ENCODE data around the gene SYNGR4. TPM values are rescaled to one million over a fixed set of nuclear protein-coding genes. Genes with fewer than 3 reads are reported as not detected.

Gene SYNGR4
- total RNA-seq, 1 donor from 2014 or later, result not detected

DNA sequence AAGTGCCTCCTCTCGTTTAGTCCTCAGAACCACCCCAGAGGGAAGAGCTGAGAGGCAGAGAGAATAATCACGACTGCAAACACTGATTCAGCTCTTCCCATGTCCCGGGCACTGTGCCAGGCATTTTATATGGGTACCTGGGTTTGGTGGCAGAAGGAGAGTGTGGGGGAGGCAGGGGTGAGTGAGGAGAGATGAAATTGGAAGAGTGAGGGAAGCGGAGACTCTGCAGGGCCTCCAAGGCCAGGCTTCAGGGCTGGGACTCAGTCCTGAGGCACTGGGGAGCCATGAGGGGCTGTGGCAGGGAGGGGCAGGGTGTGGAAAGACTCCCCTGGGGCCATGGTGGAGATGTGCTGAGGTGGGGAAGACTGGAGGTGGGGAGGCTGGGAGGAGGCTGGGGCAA lies 8.7 kb downstream of the SYNGR4 start:
- Mint-ChIP-seq H3K4me1 (ENCODE audit: unreplicated experiment) (peaks cover 5% of the 10 kb centered on the region), H3K27me3 (ENCODE audit: unreplicated experiment) (no peaks in the 10 kb centered on the region), H3K27ac (ENCODE audit: unreplicated experiment) (peak overlapping the region; percentile 43), H3K4me3 (ENCODE audit: unreplicated experiment) (no peak overlapping the region), H3K9me3 (ENCODE audit: unreplicated experiment) (no peaks in the 10 kb centered on the region), H3K36me3 (ENCODE audit: unreplicated experiment) (no peaks in the 10 kb centered on the region)
- TF ChIP-seq, protein P1, sequence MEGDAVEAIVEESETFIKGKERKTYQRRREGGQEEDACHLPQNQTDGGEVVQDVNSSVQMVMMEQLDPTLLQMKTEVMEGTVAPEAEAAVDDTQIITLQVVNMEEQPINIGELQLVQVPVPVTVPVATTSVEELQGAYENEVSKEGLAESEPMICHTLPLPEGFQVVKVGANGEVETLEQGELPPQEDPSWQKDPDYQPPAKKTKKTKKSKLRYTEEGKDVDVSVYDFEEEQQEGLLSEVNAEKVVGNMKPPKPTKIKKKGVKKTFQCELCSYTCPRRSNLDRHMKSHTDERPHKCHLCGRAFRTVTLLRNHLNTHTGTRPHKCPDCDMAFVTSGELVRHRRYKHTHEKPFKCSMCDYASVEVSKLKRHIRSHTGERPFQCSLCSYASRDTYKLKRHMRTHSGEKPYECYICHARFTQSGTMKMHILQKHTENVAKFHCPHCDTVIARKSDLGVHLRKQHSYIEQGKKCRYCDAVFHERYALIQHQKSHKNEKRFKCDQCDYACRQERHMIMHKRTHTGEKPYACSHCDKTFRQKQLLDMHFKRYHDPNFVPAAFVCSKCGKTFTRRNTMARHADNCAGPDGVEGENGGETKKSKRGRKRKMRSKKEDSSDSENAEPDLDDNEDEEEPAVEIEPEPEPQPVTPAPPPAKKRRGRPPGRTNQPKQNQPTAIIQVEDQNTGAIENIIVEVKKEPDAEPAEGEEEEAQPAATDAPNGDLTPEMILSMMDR (IDR thresholded peaks at IDR 0.05), result no peak
- DNase-seq (ENCODE audit: extremely low spot score, unreplicated experiment), result no peak

DNA sequence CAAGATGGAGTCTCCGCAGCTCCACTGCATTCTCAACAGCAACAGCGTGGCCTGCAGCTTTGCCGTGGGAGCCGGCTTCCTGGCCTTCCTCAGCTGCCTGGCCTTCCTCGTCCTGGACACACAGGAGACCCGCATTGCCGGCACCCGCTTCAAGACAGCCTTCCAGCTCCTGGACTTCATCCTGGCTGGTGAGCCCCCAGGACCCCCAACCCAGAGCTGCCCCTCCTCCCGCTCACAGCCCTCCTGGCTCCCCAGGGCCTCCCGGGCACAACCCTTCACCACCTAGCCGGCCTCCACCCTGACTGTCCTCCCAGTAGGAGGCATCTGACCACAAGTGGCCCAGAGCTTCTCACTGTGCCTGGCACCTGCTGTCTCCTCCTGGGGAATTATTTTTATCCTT lies 9.4 kb downstream of the SYNGR4 start:
- Mint-ChIP-seq H3K36me3 (ENCODE audit: unreplicated experiment) (no peaks in the 10 kb centered on the region), H3K9me3 (ENCODE audit: unreplicated experiment) (no peaks in the 10 kb centered on the region), H3K4me1 (ENCODE audit: unreplicated experiment) (peaks cover 5% of the 10 kb centered on the region), H3K4me3 (ENCODE audit: unreplicated experiment) (no peak overlapping the region), H3K27ac (ENCODE audit: unreplicated experiment) (no peak overlapping the region), H3K27me3 (ENCODE audit: unreplicated experiment) (no peaks in the 10 kb centered on the region)
- TF ChIP-seq, protein P1 (IDR thresholded peaks at IDR 0.05), result no peak
- no peak for DNase-seq (ENCODE audit: extremely low spot score, unreplicated experiment)

DNA sequence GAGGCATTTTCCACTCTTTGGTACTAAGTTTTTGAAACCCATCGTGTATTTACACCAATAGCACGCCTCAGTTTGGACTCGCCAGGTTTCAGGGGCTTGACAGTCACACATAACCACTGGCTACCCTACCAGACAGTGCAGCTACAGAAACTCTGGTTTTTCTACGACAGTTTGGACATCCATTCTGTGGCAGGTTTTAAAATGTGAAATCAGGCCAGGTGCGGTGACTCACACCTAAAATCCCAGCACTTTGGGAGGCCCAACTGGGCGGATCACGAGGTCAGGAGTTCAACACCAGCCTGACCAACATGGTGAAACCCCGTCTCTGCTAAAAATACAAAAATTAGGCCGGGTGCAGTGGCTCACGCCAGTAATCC lies 14.0 kb downstream of the SYNGR4 start:
- Mint-ChIP-seq H3K4me1 (ENCODE audit: unreplicated experiment) (no peaks in the 10 kb centered on the region), H3K36me3 (ENCODE audit: unreplicated experiment) (peaks cover 15% of the 10 kb centered on the region), H3K27me3 (ENCODE audit: unreplicated experiment) (no peaks in the 10 kb centered on the region), H3K4me3 (ENCODE audit: unreplicated experiment) (no peak overlapping the region), H3K27ac (ENCODE audit: unreplicated experiment) (no peak overlapping the region), H3K9me3 (ENCODE audit: unreplicated experiment) (no peaks in the 10 kb centered on the region)
- TF ChIP-seq, protein P1 (IDR thresholded peaks at IDR 0.05), result no peak
- DNase-seq (ENCODE audit: extremely low spot score, unreplicated experiment), result no peak

DNA sequence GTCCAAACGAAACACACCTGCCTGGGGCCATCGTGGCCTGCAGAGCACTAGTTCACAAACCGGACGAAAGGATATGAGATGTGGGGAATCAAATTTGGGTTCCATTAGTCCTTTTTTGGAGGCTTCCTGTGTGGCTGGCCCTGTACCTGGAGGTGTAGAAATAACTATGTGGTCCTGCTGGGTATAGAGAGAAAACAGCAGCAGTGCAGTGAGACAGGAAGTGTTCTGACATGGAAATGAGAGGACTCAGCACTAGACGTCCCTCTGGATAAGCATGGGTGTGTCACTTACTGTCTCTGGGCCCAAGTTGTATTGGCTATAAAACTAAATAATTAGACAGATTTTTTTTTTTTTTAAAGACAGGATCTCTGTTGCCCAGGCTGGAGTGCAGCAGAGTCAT lies 14.9 kb downstream of the SYNGR4 start:
- Mint-ChIP-seq H3K36me3 (ENCODE audit: unreplicated experiment) (peaks cover 19% of the 10 kb centered on the region), H3K4me3 (ENCODE audit: unreplicated experiment) (no peak overlapping the region), H3K9me3 (ENCODE audit: unreplicated experiment) (no peaks in the 10 kb centered on the region), H3K27me3 (ENCODE audit: unreplicated experiment) (no peaks in the 10 kb centered on the region), H3K27ac (ENCODE audit: unreplicated experiment) (no peak overlapping the region), H3K4me1 (ENCODE audit: unreplicated experiment) (no peaks in the 10 kb centered on the region)
- TF ChIP-seq, protein P1 (IDR thresholded peaks at IDR 0.05), result no peak
- DNase-seq (ENCODE audit: extremely low spot score, unreplicated experiment), result no peak

DNA sequence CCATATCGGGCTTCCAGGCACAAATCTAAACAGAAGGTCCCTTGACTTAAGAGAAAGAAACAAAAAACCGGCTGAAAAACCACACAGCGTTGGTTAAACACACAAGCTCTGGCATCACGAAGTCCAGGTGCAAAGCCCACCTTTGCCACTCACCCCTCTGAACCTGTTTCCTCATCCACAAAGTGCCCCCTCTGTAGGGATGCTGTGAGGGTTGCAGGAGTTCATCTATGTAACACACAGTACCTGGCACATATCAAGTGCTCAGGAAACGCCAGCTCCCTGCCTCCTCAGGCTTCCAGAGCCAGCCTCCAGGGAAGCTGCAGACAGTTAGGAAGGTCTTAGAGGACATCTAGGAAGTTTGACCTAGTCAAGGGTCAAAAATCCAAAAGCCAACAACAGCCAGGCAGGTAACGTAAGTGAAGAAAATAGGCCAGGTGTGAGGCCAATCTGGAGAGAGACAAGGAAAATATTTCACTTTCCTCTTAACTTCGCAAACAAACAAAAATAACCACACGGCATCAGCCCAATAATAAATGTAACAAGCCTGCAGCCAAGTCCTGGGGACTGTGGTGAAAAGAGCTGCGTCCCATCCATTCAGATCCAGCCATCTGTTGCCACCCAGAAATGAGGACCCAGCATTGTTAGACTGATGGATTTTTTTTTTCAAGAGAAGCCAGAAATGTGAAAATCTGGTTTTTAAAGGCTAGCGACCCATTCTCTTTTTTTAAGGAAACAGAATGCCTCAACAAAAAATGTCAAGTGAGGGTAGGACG lies 17.2 kb downstream of the SYNGR4 start:
- Mint-ChIP-seq H3K27ac (ENCODE audit: unreplicated experiment) (peak overlapping the region; percentile 5), H3K4me3 (ENCODE audit: unreplicated experiment) (no peak overlapping the region), H3K36me3 (ENCODE audit: unreplicated experiment) (peaks cover 31% of the 10 kb centered on the region), H3K9me3 (ENCODE audit: unreplicated experiment) (no peaks in the 10 kb centered on the region), H3K27me3 (ENCODE audit: unreplicated experiment) (no peaks in the 10 kb centered on the region), H3K4me1 (ENCODE audit: unreplicated experiment) (no peaks in the 10 kb centered on the region)
- DNase-seq (ENCODE audit: extremely low spot score, unreplicated experiment), result no peak
- TF ChIP-seq, protein P1 (IDR thresholded peaks at IDR 0.05), result no peak
